Stimulated activated CD8-positive, alpha-beta memory T cell treated with anti-CD3 and anti-CD28 coated beads, Interleukin-15, amount 100 ng/mL, for 24 hours (primary cell): ENCODE data around the gene IL36G.

Source experiments
- DNase-seq: peaks from one replicate; pipeline ENCODE4 v3.0.0-alpha.2; 2020; ENCODE audit warnings: low read depth

Gene IL36G

GRCh38 chr2:112972423-112973086 lies 5.3 kb upstream of the IL36G start:
- no peak for DNase-seq

DNA sequence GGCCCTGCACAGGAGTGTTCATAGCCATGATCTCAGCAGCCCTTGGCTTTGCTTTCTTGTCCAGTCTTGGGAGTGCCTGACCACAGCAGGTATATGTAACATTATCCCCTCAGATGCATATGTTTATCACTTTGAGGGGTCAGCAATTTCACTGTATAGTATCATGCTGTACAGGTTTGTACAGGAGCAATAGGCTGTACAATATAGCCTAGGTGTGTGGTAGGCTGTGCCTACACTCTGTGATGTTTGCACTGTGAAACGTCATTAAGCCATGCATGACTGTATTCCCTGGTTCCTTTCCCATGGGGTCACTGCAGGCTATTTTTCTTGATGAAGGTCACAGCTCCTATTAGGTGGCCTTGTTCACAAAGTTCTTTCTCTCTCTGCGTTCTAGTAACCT lies 4.7 kb upstream of the IL36G start:
- DNase-seq: no peak

GRCh38 chr2:112979731-112980130 lies 1.9 kb downstream of the IL36G start:
- DNase-seq: no peak

GRCh38 chr2:112980537-112980936 lies 2.7 kb downstream of the IL36G start:
- DNase-seq: no peak

DNA sequence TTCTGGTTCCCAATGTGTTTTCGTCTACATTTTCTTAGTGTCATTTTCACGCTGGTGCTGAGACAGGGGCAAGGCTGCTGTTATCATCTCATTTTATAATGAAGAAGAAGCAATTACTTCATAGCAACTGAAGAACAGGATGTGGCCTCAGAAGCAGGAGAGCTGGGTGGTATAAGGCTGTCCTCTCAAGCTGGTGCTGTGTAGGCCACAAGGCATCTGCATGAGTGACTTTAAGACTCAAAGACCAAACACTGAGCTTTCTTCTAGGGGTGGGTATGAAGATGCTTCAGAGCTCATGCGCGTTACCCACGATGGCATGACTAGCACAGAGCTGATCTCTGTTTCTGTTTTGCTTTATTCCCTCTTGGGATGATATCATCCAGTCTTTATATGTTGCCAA lies 7.3 kb downstream of the IL36G start:
- DNase-seq: no peak

DNA sequence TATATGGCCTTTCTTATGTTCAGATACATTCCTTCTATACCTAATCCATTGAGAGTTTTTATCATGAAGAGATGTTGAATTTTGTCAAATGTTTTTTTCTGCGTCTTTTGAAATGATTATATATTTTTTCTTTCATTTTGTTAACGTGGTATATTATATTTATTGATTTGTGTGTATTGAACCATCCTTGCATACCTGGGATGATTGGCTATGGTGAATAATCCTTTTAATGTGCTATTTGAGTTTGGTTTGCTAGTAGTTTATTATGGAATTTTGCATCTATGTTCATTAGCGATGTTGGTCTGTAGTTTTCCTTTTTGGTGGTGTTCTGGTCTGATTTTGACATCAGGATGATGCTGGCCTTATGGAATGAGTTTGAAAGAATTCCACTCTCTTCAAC lies 11.8 kb downstream of the IL36G start:
- DNase-seq: no peak

GRCh38 chr2:112993831-112994230 lies 16.0 kb downstream of the IL36G start:
- no peak for DNase-seq

GRCh38 chr2:112994648-112995047 lies 16.8 kb downstream of the IL36G start:
- no peak for DNase-seq

GRCh38 chr2:112995346-112995920 lies 17.6 kb downstream of the IL36G start:
- DNase-seq: no peak

DNA sequence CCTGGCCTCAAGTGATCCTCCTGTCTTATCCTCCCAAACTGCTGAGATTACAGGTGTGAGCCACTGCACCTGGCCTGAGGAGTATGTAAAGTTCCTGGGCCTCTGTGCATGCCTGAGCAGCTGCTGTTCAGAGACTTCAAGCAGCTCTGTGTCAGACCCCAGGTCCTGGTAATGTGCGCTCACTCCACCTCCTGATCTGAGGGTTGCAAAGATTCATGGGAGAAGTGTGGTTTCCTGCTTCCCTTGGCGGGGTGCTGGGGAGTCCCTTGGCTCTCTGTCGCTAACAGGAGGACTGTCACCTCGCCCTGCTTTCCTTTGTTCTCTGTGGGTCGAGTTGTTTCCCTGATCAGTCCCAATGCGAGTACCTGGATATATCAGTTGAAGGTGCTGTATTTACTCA lies 18.8 kb downstream of the IL36G start:
- no peak for DNase-seq

DNA sequence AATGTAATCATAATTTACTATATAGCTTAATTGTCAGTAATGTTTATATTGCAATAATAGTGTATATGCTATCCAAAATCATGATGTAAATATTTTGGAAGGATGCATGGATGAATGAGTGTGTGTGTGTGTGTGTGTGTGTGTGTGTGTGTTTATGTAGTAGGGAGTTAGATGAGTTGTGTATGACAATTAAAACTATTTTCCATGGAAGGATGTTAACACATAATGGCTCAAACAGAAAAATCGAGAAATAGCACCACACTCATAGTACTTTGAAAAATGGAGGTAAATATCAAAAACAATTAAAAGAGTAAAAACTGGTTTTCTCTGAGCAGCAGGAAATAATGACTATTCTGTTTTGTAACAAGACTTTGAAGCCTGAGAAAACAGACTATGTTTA lies 19.3 kb downstream of the IL36G start:
- DNase-seq: no peak

GRCh38 chr2:113000436-113000835 lies 22.6 kb downstream of the IL36G start:
- DNase-seq: no peak

DNA sequence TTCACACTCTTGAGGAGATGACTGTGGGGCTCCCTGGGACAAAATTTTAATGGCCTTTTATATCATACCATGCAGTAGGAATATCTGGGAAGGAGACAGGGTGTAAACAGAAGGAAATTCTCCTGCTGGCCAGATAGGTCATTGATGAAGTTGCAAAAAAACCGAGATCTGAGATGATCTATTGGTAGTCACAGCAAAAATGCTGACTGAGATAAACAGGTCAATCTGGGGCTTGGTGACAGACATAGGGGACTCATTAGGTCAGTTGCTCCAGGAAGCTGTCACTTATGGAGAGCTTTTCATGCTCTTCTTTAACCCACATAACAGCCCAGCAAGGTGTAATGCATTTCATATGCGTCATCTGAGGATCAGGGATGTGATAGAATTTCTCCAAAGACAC lies 24.9 kb downstream of the IL36G start:
- DNase-seq: no peak

GRCh38 chr2:113005030-113005509 lies 27.3 kb downstream of the IL36G start, which contains the start of gene IL36A:
Gene IL36A, plus strand, starts transcription at chr2:113005459. Its CDS starts 413 bp downstream, at chr2:113005872.
- DNase-seq: no peak

DNA sequence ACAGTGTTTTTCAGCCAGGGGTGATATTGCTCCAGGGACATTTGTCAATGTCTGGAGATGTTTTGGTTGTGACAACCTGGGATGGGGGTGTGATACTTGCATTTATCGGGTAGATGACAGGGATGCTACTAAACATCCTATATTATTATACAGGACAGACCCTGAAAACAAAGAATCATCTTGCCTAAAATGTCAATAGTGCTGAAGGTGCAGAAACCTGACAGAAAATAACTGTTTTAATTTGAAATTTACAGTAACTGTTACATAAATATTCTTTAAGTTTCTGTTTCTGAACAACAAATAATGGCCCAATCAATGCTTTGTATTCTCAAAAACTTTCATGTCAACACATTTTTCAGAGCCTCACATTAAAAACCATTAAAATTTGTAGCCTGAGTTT lies 29.4 kb downstream of the IL36G start:
- no peak for DNase-seq

DNA sequence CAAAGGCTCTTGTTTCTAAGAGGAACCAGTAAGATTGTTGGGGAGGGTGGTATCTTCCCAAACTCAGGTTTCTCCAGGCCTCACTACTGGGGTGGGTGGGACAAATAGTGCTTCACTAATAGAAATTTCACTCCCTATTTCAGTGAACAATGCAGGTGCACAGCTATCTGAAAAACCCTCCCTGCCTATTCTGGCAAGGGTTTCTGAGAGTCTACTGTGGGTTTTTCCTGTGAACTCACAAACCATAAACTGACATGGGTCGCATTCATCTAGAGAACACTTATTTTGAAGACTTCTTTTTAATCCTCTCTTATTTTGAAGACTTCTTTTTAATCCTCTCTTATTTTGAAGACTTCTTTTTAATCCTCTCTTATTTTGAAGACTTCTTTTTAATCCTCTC lies 31.8 kb downstream of the IL36G start:
- DNase-seq: no peak

GRCh38 chr2:113010088-113010487 lies 32.3 kb downstream of the IL36G start:
- no peak for DNase-seq

DNA sequence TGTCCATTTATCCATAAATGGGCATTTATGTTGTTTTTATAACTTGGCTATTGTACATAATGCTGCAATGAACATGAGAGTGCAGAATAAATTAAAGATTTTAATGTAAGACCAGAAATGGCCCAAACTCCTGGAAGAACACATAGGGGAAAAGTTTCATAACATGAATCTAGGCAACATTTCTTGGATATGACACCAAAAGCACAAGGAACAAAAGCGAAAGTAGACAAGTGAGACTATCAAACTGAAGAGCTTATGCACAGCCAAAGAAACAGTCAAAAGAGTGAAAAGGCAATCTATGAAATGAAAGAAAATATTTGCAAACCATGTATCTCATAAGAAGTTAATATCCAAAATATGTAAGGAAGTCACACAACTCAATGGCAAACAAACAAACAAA lies 33.3 kb downstream of the IL36G start:
- no peak for DNase-seq

DNA sequence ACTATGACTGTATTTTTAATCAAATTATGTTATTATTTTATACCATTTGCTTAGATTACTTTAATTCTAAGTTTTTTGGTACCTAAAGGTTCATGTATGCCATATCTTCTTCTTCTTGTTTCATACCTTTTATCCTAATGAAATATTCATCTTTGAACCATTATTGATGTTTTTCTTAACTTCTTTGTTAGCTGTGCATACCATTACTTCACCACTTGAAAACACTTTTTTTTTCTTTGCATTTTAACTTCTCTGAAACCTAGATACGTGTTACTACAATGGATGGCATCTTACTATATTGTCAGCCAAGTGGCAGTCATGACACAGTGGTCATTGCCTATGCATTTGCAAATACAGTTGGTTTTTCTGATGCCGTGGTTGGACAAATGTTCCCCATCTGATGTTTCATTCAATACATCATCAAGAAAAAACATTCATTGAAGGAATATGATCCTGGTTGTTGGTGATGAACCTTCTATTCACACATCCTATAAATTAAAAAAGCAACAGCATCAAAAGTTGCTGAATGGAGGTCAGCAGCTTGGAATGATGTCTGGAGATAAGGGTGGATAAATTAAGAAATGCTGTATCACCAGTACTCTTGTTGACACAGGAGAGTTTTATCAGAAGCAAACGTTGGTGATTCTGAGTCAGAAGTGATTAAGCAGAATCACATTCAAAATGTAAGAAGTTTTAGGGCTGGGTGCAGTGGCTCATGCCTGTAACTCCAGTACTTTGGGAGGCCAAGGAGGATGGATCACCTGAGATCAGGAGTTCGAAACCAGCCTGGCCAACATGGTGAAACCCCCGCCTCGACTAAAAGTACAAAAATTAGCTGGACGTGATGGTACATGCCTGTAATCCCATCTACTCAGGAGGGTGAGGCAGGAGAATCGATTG lies 34.9 kb downstream of the IL36G start:
- DNase-seq: no peak

GRCh38 chr2:113013336-113013661 lies 35.5 kb downstream of the IL36G start:
- DNase-seq: no peak

- no peak for DNase-seq
Measured at GRCh38 chr2:113014067-113014466, 36.3 kb downstream of the IL36G start.

GRCh38 chr2:113015042-113015441 lies 37.2 kb downstream of the IL36G start:
- DNase-seq: no peak

DNA sequence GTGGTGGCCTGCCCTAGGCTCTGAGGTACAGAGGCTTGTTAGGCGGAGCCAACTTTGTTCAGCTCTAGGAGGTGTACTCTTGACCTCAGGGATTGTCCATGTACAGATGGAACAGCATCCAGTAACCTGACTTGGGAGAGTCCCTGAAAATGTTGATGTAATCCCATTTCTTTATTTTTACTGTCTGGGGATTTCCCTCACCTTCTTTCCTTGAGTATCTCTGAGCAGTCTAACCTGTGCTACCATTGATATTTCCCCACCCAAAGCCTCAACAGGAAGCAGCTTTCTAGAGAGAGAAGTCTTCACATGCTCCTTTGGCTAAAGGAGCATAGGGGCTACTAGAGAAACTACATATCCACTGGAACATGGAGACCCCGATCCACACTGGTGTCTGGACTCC lies 37.8 kb downstream of the IL36G start:
- DNase-seq: no peak
